NT2/D1 (cell line): Measurements from ENCODE around the gene CLDN19.

Experiments
- DNase-seq: peaks from one replicate; pipeline ENCODE4 v3.0.0-alpha.2; 2011; ENCODE audit warnings: low read depth, low spot score
- H3K27me3 ChIP-seq: 2 replicates; pipeline ENCODE4 v1.6.0; 2011; ENCODE audit warnings: mild to moderate bottlenecking; ENCODE audit not compliant: insufficient read length, insufficient read depth
- H3K36me3 ChIP-seq: 2 replicates; pipeline ENCODE4 v1.6.1; 2011; ENCODE audit warnings: mild to moderate bottlenecking, low read length, mixed read lengths; ENCODE audit not compliant: insufficient read depth, insufficient read length
- H3K4me1 ChIP-seq: 2 replicates; pipeline ENCODE4 v1.5.1; 2011; ENCODE audit not compliant: insufficient read depth, insufficient read length
- H3K4me3 ChIP-seq: 2 replicates; pipeline ENCODE4 v1.5.1; 2011; ENCODE audit warnings: low read depth; ENCODE audit not compliant: insufficient read length
- H3K9ac ChIP-seq: 2 replicates; pipeline ENCODE4 v1.6.0; 2011; ENCODE audit warnings: low read depth; ENCODE audit not compliant: insufficient read length
- H3K9me3 ChIP-seq: 2 replicates; pipeline ENCODE4 v1.5.1; 2011; ENCODE audit warnings: mild to moderate bottlenecking, low read length; ENCODE audit not compliant: insufficient read depth
- SUZ12 ChIP-seq: IDR thresholded peaks from 2 replicates; pipeline ENCODE4 v1.6.1; 2011; ENCODE audit not compliant: insufficient read length, insufficient read depth; ENCODE audit errors: extremely low read depth
- YY1 ChIP-seq: IDR thresholded peaks from 2 replicates; pipeline ENCODE4 v1.6.1; 2011; ENCODE audit not compliant: insufficient read length, insufficient read depth
- ZNF274 ChIP-seq: IDR thresholded peaks from 2 replicates; pipeline ENCODE4 v1.6.1; 2011; ENCODE audit warnings: mild to moderate bottlenecking, low read depth, low read length

CLDN19 gene

DNA sequence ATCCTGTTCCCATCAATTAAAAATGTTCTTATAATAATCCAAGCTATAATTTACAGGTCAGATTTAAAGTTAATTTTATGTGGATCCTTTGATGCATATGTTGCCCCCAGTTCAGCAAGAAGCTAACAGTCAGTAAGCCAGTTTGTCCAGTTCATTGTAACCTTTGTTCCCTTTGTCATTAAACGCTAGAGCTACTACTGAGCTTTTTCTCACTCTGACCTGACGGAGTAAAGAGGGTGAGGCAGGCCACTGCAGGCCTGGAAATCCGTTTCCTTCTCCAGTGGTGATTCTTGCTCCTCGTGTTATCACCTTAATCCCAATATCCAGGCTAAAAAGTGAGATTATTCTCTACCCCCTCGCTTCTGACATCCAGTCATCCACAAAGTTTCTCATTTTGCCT is 47.6 kb downstream of the CLDN19 start:
- Histone ChIP-seq H3K9me3 (no peaks in the 10 kb centered on the region), H3K4me3 (no peak overlapping the region), H3K9ac (no peak overlapping the region), H3K27me3 (no peaks in the 10 kb centered on the region), H3K4me1 (no peaks in the 10 kb centered on the region), H3K36me3 (peaks cover 85% of the 10 kb centered on the region)
- TF ChIP-seq ZNF274 (no peak), SUZ12 (no peak), YY1 (no peak)
- DNase-seq = no peak

DNA sequence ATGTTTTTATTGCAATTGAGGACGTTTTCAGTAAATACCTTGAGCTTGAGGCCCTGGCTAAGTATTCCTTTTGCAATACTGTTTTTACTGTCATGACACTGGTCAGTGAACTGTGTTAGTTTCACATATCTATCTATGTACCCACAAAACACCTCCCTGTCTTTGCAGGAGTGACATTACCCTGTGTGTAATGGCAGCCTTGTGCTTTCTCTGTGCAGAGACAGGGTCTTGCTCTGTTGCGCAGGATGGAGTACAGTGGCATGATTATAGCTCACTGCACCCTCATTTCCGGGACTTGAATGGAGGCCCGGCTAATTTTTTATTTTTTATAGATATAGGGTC is 48.9 kb downstream of the CLDN19 start:
- no peak overlapping the region for H3K4me3 ChIP-seq
- H3K9me3 ChIP-seq = no peaks in the 10 kb centered on the region
- no peak overlapping the region for H3K9ac ChIP-seq
- H3K4me1 ChIP-seq = no peaks in the 10 kb centered on the region
- H3K36me3 ChIP-seq = peaks cover 84% of the 10 kb centered on the region
- no peaks in the 10 kb centered on the region for H3K27me3 ChIP-seq
- TF ChIP-seq SUZ12 (no peak), ZNF274 (no peak), YY1 (no peak)
- DNase-seq = no peak

DNA sequence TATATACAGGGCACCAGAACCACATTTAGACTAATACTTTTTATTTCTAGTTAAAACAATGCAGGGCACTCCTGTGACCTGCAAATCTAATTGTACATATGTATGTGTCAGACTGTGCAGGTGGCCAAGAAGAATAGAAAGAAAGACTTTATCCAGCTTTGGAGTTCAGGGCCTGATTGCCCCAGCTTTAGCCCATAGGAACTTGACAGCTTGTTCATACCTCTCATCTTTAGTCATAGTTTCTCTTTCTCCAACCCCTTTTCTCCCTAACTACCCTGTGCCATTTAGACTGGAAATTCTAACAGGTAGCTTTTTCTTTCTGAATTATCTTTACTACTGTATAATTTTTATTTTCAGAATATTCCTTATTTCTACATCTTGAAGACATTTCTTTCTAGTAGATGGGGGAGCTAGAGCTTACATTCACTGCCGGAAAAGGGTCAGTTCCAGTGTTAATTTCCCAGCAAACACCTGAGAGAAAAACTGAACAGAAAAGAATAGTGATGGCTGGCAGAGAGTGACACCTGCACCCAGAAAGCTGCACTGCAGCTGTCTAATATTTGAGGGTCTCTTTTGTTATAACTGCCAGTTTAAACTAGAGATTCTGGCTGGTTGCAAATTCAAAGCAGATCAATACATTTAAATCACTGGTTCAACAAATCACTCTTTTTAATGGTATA is 49.4 kb downstream of the CLDN19 start:
- DNase-seq = no peak
- H3K4me3 ChIP-seq = no peak overlapping the region
- no peaks in the 10 kb centered on the region for H3K9me3 ChIP-seq
- H3K36me3 ChIP-seq = peaks cover 84% of the 10 kb centered on the region
- H3K9ac ChIP-seq = no peak overlapping the region
- no peaks in the 10 kb centered on the region for H3K27me3 ChIP-seq
- H3K4me1 ChIP-seq = no peaks in the 10 kb centered on the region
- TF ChIP-seq ZNF274 (no peak), YY1 (no peak), SUZ12 (no peak)

DNA sequence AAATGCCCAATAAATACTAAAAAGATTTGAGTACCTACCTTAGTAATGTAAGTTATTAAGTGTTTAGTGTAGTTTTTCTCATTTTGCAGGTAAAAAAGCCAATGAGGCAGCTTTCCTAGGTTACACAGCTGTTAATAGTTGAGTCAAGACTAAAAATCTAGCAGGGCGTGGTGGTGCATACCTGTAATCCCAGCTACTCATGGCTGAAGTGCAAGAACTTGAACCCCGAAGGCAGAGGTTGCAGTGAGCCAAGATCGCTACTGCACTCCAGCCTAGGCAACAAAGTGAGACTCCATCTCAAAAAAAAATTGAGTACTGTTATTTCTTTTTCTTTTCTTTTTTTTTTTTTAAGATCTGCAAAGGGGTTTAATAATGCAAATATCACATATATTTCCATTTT is 50.1 kb downstream of the CLDN19 start:
- Histone ChIP-seq H3K9me3 (no peaks in the 10 kb centered on the region), H3K36me3 (peaks cover 84% of the 10 kb centered on the region), H3K4me1 (no peaks in the 10 kb centered on the region), H3K27me3 (no peaks in the 10 kb centered on the region), H3K9ac (no peak overlapping the region), H3K4me3 (no peak overlapping the region)
- no peak for DNase-seq
- TF ChIP-seq ZNF274 (no peak), YY1 (no peak), SUZ12 (no peak)

DNA sequence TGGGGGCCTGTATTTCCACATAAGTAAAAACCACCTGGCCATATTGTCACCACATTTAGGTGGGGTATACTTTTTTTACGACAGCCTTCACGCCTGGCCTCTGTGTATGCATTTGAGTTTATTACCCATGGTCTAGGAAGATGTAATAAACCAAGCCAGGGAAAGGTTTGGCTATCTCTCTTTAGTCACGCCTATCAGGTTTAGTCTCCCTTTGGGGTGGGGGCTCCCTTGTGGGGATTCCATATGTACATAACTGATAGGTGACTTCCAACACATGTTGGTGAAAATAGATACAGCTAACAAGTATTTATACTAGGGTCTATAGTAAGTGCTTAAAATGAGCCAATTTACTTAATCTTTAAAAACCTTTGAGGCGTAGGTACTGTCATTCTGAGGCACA is 53.6 kb downstream of the CLDN19 start:
- DNase-seq = no peak
- Histone ChIP-seq H3K36me3 (peaks cover 74% of the 10 kb centered on the region), H3K27me3 (no peaks in the 10 kb centered on the region), H3K4me1 (no peaks in the 10 kb centered on the region), H3K4me3 (no peak overlapping the region), H3K9ac (no peak overlapping the region), H3K9me3 (no peaks in the 10 kb centered on the region)
- TF ChIP-seq ZNF274 = no peak
- TF ChIP-seq YY1 = no peak
- no peak for TF ChIP-seq SUZ12

DNA sequence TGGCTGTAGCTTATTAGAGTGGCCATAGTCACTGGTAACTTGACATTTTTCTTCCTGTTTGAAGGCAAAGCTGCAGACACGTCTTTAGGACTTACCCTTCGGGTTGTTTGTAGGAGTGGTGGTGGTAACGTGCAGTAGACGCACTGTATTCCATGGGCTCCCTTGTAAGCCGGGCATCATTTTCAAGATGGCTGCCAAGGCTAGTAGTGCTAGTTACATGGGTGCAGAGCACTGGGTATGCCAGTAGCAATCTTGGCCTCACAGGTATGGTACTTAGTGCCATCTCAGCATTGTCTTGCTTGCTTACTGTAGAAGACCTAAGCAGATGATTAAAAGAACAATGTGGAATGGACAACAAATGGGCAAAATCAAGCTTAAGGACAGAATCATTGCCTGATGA is 55.9 kb downstream of the CLDN19 start:
- no peaks in the 10 kb centered on the region for H3K4me1 ChIP-seq
- no peaks in the 10 kb centered on the region for H3K9me3 ChIP-seq
- DNase-seq = no peak
- H3K27me3 ChIP-seq = no peaks in the 10 kb centered on the region
- H3K9ac ChIP-seq = peak overlapping the region; percentile 6
- TF ChIP-seq ZNF274 (no peak), YY1 (peak; percentile 58), SUZ12 (no peak)
- peak overlapping the region; percentile 82 for H3K4me3 ChIP-seq
- H3K36me3 ChIP-seq = peaks cover 62% of the 10 kb centered on the region
